ENCODE measurements around the gene RPH3AL.

The RPH3AL gene

GRCh38 chr17:306116-306515 is 46.5 kb downstream of the RPH3AL start:
- DNase-seq (ENCODE audit: low spot score), result no peak
- POLR2A ChIA-PET (ENCODE audit: low non-redundant PET), result no interaction called here
- no peak for TF ChIP-seq CTCF (conservative IDR thresholded peaks at IDR 0.05; ENCODE audit: low read depth)
- H3K27ac ChIP-seq, result no peak overlapping the region
- CTCF ChIA-PET, result interaction anchor here (0.6 to 0.9 kb wide), 2 partner anchors 73 to 1060 kb away, joined by 3 to 4 read pairs; no protein-coding TSS in a partner anchor

GRCh38 chr17:305090-305976 is 47.3 kb downstream of the RPH3AL start:
- H3K27ac ChIP-seq, result no peak overlapping the region
- TF ChIP-seq CTCF (conservative IDR thresholded peaks at IDR 0.05; ENCODE audit: low read depth), result no peak
- ChIA-PET CTCF (interaction anchor here (0.6 to 0.9 kb wide), 2 partner anchors 74 to 1061 kb away, joined by 3 to 4 read pairs; no protein-coding TSS in a partner anchor), POLR2A (ENCODE audit: low non-redundant PET) (no interaction called here)
- DNase-seq (ENCODE audit: low spot score), result no peak

GRCh38 chr17:304461-304860 is 48.1 kb downstream of the RPH3AL start:
- TF ChIP-seq CTCF (conservative IDR thresholded peaks at IDR 0.05; ENCODE audit: low read depth), result no peak
- H3K27ac ChIP-seq, result no peak overlapping the region
- ChIA-PET CTCF (no interaction called here), POLR2A (ENCODE audit: low non-redundant PET) (no interaction called here)
- DNase-seq (ENCODE audit: low spot score), result no peak

GRCh38 chr17:303168-303567 is 49.4 kb downstream of the RPH3AL start:
- POLR2A ChIA-PET (ENCODE audit: low non-redundant PET), result no interaction called here
- no peak for DNase-seq (ENCODE audit: low spot score)
- CTCF ChIA-PET, result no interaction called here
- TF ChIP-seq CTCF (conservative IDR thresholded peaks at IDR 0.05; ENCODE audit: low read depth), result no peak
- no peak overlapping the region for H3K27ac ChIP-seq

GRCh38 chr17:302300-302698 is 50.3 kb downstream of the RPH3AL start:
- ChIA-PET CTCF (no interaction called here), POLR2A (ENCODE audit: low non-redundant PET) (no interaction called here)
- H3K27ac ChIP-seq, result no peak overlapping the region
- DNase-seq (ENCODE audit: low spot score), result no peak
- TF ChIP-seq CTCF (conservative IDR thresholded peaks at IDR 0.05; ENCODE audit: low read depth), result no peak

GRCh38 chr17:301681-302299 is 50.8 kb downstream of the RPH3AL start:
- ChIA-PET POLR2A (ENCODE audit: low non-redundant PET) (no interaction called here), CTCF (no interaction called here)
- TF ChIP-seq CTCF (conservative IDR thresholded peaks at IDR 0.05; ENCODE audit: low read depth), result no peak
- DNase-seq (ENCODE audit: low spot score), result peak; percentile 23
- H3K27ac ChIP-seq, result no peak overlapping the region
